Right renal cortex interstitium (tissue), 3 donors: ENCODE results near the gene LYZL2. TPM values are rescaled to one million over a fixed set of nuclear protein-coding genes. Genes with fewer than 3 reads are reported as not detected.
"Not testable (repeated sequence)": the region's sequence is repeated elsewhere in the genome, so short reads cannot be mapped to it uniquely, and the experiment has no call there.

Source experiments
- DNase-seq, 3 donors: peaks; one replicate each; pipeline ENCODE4 v3.0.0-alpha.2; 2013; ENCODE audit warnings: low read depth in 3 of 3, low spot score in 2 of 3
- polyA plus RNA-seq, 3 donors: library from polyadenylated mRNA; unstranded; fragments of 120-200 nt; gene quantifications; one replicate each; pipeline ENCODE4 v1.2.1, GENCODE V29; 2013; ENCODE audit not compliant: insufficient read length in 3 of 3

Gene LYZL2
- polyA plus RNA-seq, 3 donors, result not detected

- DNase-seq, result peak; percentile 50 to 59 (median 58)
These were observed 10.6 kb upstream of the LYZL2 start for GRCh38 chr10:30639946-30640786.

GRCh38 chr10:30637881-30638467 is 8.4 kb upstream of the LYZL2 start:
- no peak for DNase-seq

- DNase-seq, result no peak
These were observed 1.6 kb upstream of the LYZL2 start for GRCh38 chr10:30631188-30631587.

GRCh38 chr10:30630571-30630970 is 1.0 kb upstream of the LYZL2 start:
- no peak for DNase-seq

- not testable (repeated sequence) for DNase-seq
These were observed 977 bp downstream of the LYZL2 start for GRCh38 chr10:30628576-30628975.

GRCh38 chr10:30626837-30627236 is 2.7 kb downstream of the LYZL2 start:
- DNase-seq, result not testable (repeated sequence)

GRCh38 chr10:30626196-30626595 is 3.4 kb downstream of the LYZL2 start:
- DNase-seq, result not testable (repeated sequence)

- no peak for DNase-seq
These were observed 4.5 kb downstream of the LYZL2 start for GRCh38 chr10:30625080-30625479.

- no peak for DNase-seq
These were observed 9.6 kb downstream of the LYZL2 start for GRCh38 chr10:30619966-30620365.

GRCh38 chr10:30617070-30617469 is 12.5 kb downstream of the LYZL2 start:
- no peak for DNase-seq

GRCh38 chr10:30611041-30611440 is 18.5 kb downstream of the LYZL2 start:
- not testable (repeated sequence) for DNase-seq

GRCh38 chr10:30607814-30608213 is 21.7 kb downstream of the LYZL2 start:
- no peak for DNase-seq

- DNase-seq, result no peak
These were observed 23.2 kb downstream of the LYZL2 start for GRCh38 chr10:30606313-30606712.

- DNase-seq, result not testable (repeated sequence)
These were observed 24.0 kb downstream of the LYZL2 start for GRCh38 chr10:30605341-30606121.

GRCh38 chr10:30603589-30603988 is 26.0 kb downstream of the LYZL2 start:
- DNase-seq, result no peak

- DNase-seq, result no peak
These were observed 26.8 kb downstream of the LYZL2 start for GRCh38 chr10:30602747-30603146.

GRCh38 chr10:30600005-30600404 is 29.5 kb downstream of the LYZL2 start:
- no peak for DNase-seq

- DNase-seq, result no peak
These were observed 31.3 kb downstream of the LYZL2 start for GRCh38 chr10:30598105-30598776.

- DNase-seq, result not testable (repeated sequence)
These were observed 32.1 kb downstream of the LYZL2 start for GRCh38 chr10:30597433-30597824.

- DNase-seq, result not testable (repeated sequence)
These were observed 32.8 kb downstream of the LYZL2 start for GRCh38 chr10:30596493-30597432.
